Measurements from ENCODE around the gene SIPA1L2. TPM values are rescaled to one million over a fixed set of nuclear protein-coding genes. Genes with fewer than 3 reads are reported as not detected.

The SIPA1L2 gene
- total and polyA plus RNA-seq, 10 of the 15 experiments (the other 5 are each of a cell fraction or from before 2014, with no cell fraction given) = 0.01 to 0.18 TPM; not detected in 8

- Histone ChIP-seq H3K27me3 (replicated peaks in 1 of 2; ENCODE audit: control insufficient read depth in 2 of 2, insufficient read depth in 2 of 2, low read length in 1 of 2) (no peaks in the 10 kb centered on the region; a peak in 1 of 4 replicates), H3K9ac (ENCODE audit: control insufficient read depth, insufficient read depth, low read length) (no peak overlapping the region), H2AFZ (ENCODE audit: control insufficient read depth, low read depth, low read length) (no peak overlapping the region), H3K36me3 (ENCODE audit: control insufficient read depth in 2 of 2, insufficient read depth in 2 of 2, low read length in 1 of 2) (no peaks in the 10 kb centered on the region), H3K4me1 (ENCODE audit: control insufficient read depth, insufficient read depth, low read length) (no peaks in the 10 kb centered on the region), H3K27ac (ENCODE audit: control insufficient read depth, insufficient read depth) (no peak overlapping the region), H3K4me2 (ENCODE audit: control insufficient read depth, insufficient read depth) (no peak overlapping the region), H4K20me1 (ENCODE audit: control insufficient read depth, insufficient read depth) (no peaks in the 10 kb centered on the region), H3K79me2 (ENCODE audit: control insufficient read depth, insufficient read depth, low read length) (no peaks in the 10 kb centered on the region), H3K9me3 (replicated peaks; ENCODE audit: control insufficient read depth, insufficient read depth, low read length) (no peaks in the 10 kb centered on the region), H3K4me3 (no peak overlapping the region)
- intact Hi-C loops (cut with micrococcal nuclease; ENCODE audit: unreplicated experiment) (no loop called here), in situ Hi-C loops (cut with MboI) (no loop called here)
- POLR2A ChIA-PET = no interaction called here
- no TSS peak for BruUV-seq (replicated peaks)
- CTCF ChIA-PET = no interaction called here
- DNase-seq (ENCODE audit: low read depth, low spot score) = no peak
- SMC1A ChIA-PET (ENCODE audit: uncharacterized antibody, unreplicated experiment) = no interaction called here
- ATAC-seq = no peak
- FAIRE-seq = no peak
- RAD21 ChIA-PET (ENCODE audit: unreplicated experiment) = no interaction called here
- 28% methylated on average over 5 of the region's 5 CpGs for WGBS (ENCODE audit: insufficient coverage, insufficient replicate concordance, low lambda C conversion rate, missing lambda C conversion rate)
- TF ChIP-seq CEBPZ (IDR thresholded peaks at IDR 0.05; ENCODE audit: low read depth, low read length) = no peak
- no peak for TF ChIP-seq KLF5 (IDR thresholded peaks at IDR 0.05; ENCODE audit: partially characterized antibody)
- no peak for TF ChIP-seq MYC (IDR thresholded peaks at IDR 0.05; ENCODE audit: insufficient read depth, insufficient read length, insufficient replicate concordance, low read length, severe bottlenecking)
- TF ChIP-seq RB1 (IDR thresholded peaks at IDR 0.05; ENCODE audit: borderline replicate concordance) = no peak
- no peak for TF ChIP-seq MXI1 (IDR thresholded peaks at IDR 0.05; ENCODE audit: low read depth, low read length)
- TF ChIP-seq KAT2A (conservative IDR thresholded peaks at IDR 0.05; ENCODE audit: control insufficient read depth, low read depth, low read length) = no peak
- TF ChIP-seq KDM1A (IDR thresholded peaks at IDR 0.05; ENCODE audit: borderline replicate concordance) = no peak
- no peak for TF ChIP-seq ZNF592 (IDR thresholded peaks at IDR 0.05)
- TF ChIP-seq ZBTB33 (IDR thresholded peaks at IDR 0.05) = no peak
- TF ChIP-seq ZNF24 (IDR thresholded peaks at IDR 0.05) = no peak
- no peak for TF ChIP-seq ZNF217 (IDR thresholded peaks at IDR 0.05)
- no peak for TF ChIP-seq PKNOX1 (IDR thresholded peaks at IDR 0.05)
These were observed 45.3 kb upstream of the SIPA1L2 start for GRCh38 chr1:232675260-232675659.

All from GM12878 (cell line).